HepG2 (cell line): ENCODE data around the gene LYRM9. TPM values are rescaled to one million over a fixed set of nuclear protein-coding genes. Genes with fewer than 3 reads are reported as not detected.
A peak's percentile ranks its signal among the peaks of the same experiment; 100 is the strongest.

ENCODE experiments used
- AHR ChIP-seq: IDR thresholded peaks from 2 replicates; pipeline ENCODE4 v1.6.1; 2018; ENCODE audit warnings: missing genetic modification reagents, missing compliant biosample characterization
- GTF2F1 ChIP-seq: fragments of 150-350 bp; IDR thresholded peaks from 2 replicates; pipeline ENCODE4 v1.6.1; 2014; ENCODE audit warnings: low read length
- ISL2 ChIP-seq: sonication (generic); formaldehyde crosslinking; IDR thresholded peaks from 2 replicates; pipeline ENCODE4 v1.5.0; 2020; ENCODE audit warnings: missing genetic modification reagents
- MXD4 ChIP-seq: IDR thresholded peaks from 2 replicates; pipeline ENCODE4 v1.6.1; 2016; ENCODE audit warnings: mild to moderate bottlenecking, missing biosample characterization, missing genetic modification reagents
- MYC ChIP-seq: sonication (generic); formaldehyde crosslinking; IDR thresholded peaks from 2 replicates; pipeline ENCODE4 v1.9.0; 2021; ENCODE audit warnings: missing genetic modification reagents, borderline replicate concordance
- NR2F6 ChIP-seq, 2 experiments: IDR thresholded peaks; 2 replicates each; pipeline ENCODE4 v1.6.1; 2016; ENCODE audit warnings: antibody characterized with exemption in 1 of 2, mild to moderate bottlenecking in 1 of 2
- RARA ChIP-seq: IDR thresholded peaks from 2 replicates; pipeline ENCODE4 v1.6.1; 2016; ENCODE audit warnings: missing genetic modification reagents, missing compliant biosample characterization
- TCF12 ChIP-seq, 2 experiments: fragments of 450-650 bp in 1 of 2; sonication (generic) in 1 of 2; formaldehyde crosslinking in 1 of 2; IDR thresholded peaks; 2 replicates each; pipeline versions ENCODE4 v1.6.1 to v1.8.0; 2017 to 2022; ENCODE audit warnings: antibody characterized with exemption in 1 of 2, mild to moderate bottlenecking in 1 of 2, missing genetic modification reagents in 1 of 2, moderate library complexity in 1 of 2
- TEF ChIP-seq: sonication (generic); formaldehyde crosslinking; IDR thresholded peaks from 2 replicates; pipeline ENCODE4 v1.5.0; 2020; ENCODE audit warnings: missing genetic modification reagents
- TMF1 ChIP-seq: sonication (generic); formaldehyde crosslinking; IDR thresholded peaks from 2 replicates; pipeline ENCODE4 v1.8.1; 2022; ENCODE audit warnings: low read depth, missing genetic modification reagents
- TRIM24 ChIP-seq: sonication (generic); formaldehyde crosslinking; IDR thresholded peaks from 2 replicates; pipeline ENCODE4 v1.8.0; 2022; ENCODE audit warnings: mild to moderate bottlenecking, missing genetic modification reagents
- XRCC5 ChIP-seq: fragments of 200-400 bp; formaldehyde crosslinking; optimal IDR thresholded peaks from 2 replicates; pipeline ENCODE3; 2017; ENCODE audit warnings: mild to moderate bottlenecking, low read length
- ZBTB7B ChIP-seq: sonication (generic); formaldehyde crosslinking; IDR thresholded peaks from 2 replicates; pipeline ENCODE4 v1.4.0; 2020; ENCODE audit warnings: missing genetic modification reagents
- ZC3H13 ChIP-seq: sonication (generic); formaldehyde crosslinking; IDR thresholded peaks from 2 replicates; pipeline ENCODE4 v1.8.1; 2023; ENCODE audit warnings: mild to moderate bottlenecking, missing genetic modification reagents, moderate library complexity
- ZFX ChIP-seq: sonication (generic); formaldehyde crosslinking; IDR thresholded peaks from 2 replicates; pipeline ENCODE4 v1.4.0; 2020; ENCODE audit warnings: mild to moderate bottlenecking, low read depth, missing genetic modification reagents, moderate library complexity
- ZNF329 ChIP-seq: sonication (generic); formaldehyde crosslinking; IDR thresholded peaks from 2 replicates; pipeline ENCODE4 v1.9.0; 2021; ENCODE audit warnings: low read depth, mild to moderate bottlenecking, missing genetic modification reagents
- ZNF337 ChIP-seq: sonication (generic); formaldehyde crosslinking; IDR thresholded peaks from 2 replicates; pipeline ENCODE4 v1.5.1; 2020; ENCODE audit warnings: missing genetic modification reagents, low read depth, mild to moderate bottlenecking, borderline replicate concordance
- ZSCAN25 ChIP-seq: sonication (generic); formaldehyde crosslinking; IDR thresholded peaks from 2 replicates; pipeline ENCODE4 v1.8.0; 2022; ENCODE audit warnings: mild to moderate bottlenecking, missing genetic modification reagents
- polyA plus RNA-seq, 8 experiments: library from polyadenylated mRNA; depleted of rRNA in 3 of 8; stranded (reverse) in 7 of 8; unstranded in 1 of 8; fragments of >200 nt; fragmentation: Illumina TruSeq in 4 of 8; extraction: Trizol in 4 of 8; gene quantifications; 2 replicates each; pipeline versions ENCODE4 v1.2.1 to v1.2.3, GENCODE V29; 2011 to 2016; ENCODE audit warnings: low read depth in 4 of 8, missing spikeins in 1 of 8, mixed read lengths in 1 of 8; ENCODE audit not compliant: insufficient read depth in 1 of 8
- total RNA-seq, 5 experiments: library from RNA; depleted of rRNA; stranded (reverse); fragments of >200 nt; fragmentation: Illumina TruSeq; extraction: Trizol; gene quantifications; 2 replicates each; pipeline ENCODE4 v1.2.3, GENCODE V29; 2016; ENCODE audit warnings: low read depth in 1 of 5
- TF ChIP-seq, protein P1 (sequence below): sonication (generic); formaldehyde crosslinking; IDR thresholded peaks from 2 replicates; pipeline ENCODE4 v1.8.0; 2022; ENCODE audit warnings: missing genetic modification reagents, mild to moderate bottlenecking, borderline replicate concordance
- TF ChIP-seq, protein P2 (sequence below): sonication (generic); formaldehyde crosslinking; IDR thresholded peaks from 2 replicates; pipeline ENCODE4 v1.5.1; 2020; ENCODE audit warnings: missing genetic modification reagents, mild to moderate bottlenecking, borderline replicate concordance
- TF ChIP-seq, protein P3 (sequence below): sonication (generic); formaldehyde crosslinking; IDR thresholded peaks from 2 replicates; pipeline ENCODE4 v1.8.0; 2022; ENCODE audit warnings: mild to moderate bottlenecking, missing genetic modification reagents, borderline replicate concordance

LYRM9 gene
- total and polyA plus RNA-seq, 2 of the 13 experiments (the other 11 are each of a cell fraction or from before 2014, with no cell fraction given) = 0.24 to 0.66 TPM

DNA sequence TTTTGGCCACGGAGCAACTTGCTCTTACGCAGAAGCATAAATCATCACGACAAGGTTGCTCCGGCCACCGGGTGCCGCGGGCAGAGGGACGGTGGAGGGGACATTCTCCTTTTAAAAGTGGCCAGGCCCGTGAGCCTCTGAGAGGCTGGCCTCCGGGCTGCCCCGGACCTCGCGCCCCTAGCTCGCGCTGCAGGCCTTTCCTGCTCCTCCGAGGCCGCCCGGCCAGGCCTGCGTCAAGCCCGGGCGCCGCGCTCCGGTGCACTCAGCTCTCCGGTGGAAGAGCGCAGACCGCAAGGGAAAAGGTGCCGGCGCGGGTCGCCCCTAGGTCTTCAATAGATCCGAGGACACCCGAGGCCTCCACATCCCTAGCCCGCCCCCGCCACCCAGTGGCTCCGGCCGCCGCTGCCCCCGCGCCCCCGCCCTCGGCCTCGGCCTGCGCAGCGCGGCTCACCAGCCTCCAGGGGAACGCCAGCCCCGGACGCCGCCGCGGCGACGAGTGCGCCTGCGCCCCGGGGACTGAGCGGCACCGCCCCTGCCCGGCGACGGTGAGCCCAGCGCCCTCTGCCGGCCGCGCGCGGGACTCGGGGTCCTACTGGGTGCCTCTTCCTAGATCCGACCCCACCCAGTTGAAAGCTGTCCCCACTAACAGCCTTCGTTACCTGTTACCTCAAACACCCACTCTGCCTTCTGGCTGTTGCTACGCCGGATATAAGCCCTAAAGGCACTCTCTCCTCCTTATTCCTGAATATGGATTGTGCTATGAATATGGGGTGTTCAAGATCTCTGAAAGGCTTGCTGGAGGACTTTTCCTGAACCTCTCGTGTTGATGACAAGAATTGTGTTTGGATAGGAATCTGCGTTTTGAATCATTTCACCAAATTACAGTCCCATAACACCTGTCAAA lies at the start of gene LYRM9 (continued):
- no peak for TF ChIP-seq TCF12 (IDR thresholded peaks at IDR 0.05)
- TF ChIP-seq TCF12 (CRISPR knock-in tag; IDR thresholded peaks at IDR 0.05) = no peak
- TF ChIP-seq XRCC5 = peak; percentile 69
- TF ChIP-seq NR2F6 (IDR thresholded peaks at IDR 0.05) = no peak
- no peak for TF ChIP-seq NR2F6 (CRISPR knock-in tag; IDR thresholded peaks at IDR 0.05)
- no peak for TF ChIP-seq ZC3H13 (CRISPR knock-in tag)
- no peak for TF ChIP-seq GTF2F1
- TF ChIP-seq ZSCAN25 (CRISPR knock-in tag) = 0 out of 2 replicates have a peak, but pooled peaks have one; percentile 25
- no peak for TF ChIP-seq RARA
- TF ChIP-seq ISL2 (CRISPR knock-in tag) = peak; percentile 42; the same call in 1 of the 2 replicates
- TF ChIP-seq ZBTB7B (CRISPR knock-in tag) = peak; percentile 39; the same call in 1 of the 2 replicates
- TF ChIP-seq, protein P1, sequence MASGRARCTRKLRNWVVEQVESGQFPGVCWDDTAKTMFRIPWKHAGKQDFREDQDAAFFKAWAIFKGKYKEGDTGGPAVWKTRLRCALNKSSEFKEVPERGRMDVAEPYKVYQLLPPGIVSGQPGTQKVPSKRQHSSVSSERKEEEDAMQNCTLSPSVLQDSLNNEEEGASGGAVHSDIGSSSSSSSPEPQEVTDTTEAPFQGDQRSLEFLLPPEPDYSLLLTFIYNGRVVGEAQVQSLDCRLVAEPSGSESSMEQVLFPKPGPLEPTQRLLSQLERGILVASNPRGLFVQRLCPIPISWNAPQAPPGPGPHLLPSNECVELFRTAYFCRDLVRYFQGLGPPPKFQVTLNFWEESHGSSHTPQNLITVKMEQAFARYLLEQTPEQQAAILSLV = peak; percentile 26; the same call in 1 of the 2 replicates
- TF ChIP-seq, protein P2, sequence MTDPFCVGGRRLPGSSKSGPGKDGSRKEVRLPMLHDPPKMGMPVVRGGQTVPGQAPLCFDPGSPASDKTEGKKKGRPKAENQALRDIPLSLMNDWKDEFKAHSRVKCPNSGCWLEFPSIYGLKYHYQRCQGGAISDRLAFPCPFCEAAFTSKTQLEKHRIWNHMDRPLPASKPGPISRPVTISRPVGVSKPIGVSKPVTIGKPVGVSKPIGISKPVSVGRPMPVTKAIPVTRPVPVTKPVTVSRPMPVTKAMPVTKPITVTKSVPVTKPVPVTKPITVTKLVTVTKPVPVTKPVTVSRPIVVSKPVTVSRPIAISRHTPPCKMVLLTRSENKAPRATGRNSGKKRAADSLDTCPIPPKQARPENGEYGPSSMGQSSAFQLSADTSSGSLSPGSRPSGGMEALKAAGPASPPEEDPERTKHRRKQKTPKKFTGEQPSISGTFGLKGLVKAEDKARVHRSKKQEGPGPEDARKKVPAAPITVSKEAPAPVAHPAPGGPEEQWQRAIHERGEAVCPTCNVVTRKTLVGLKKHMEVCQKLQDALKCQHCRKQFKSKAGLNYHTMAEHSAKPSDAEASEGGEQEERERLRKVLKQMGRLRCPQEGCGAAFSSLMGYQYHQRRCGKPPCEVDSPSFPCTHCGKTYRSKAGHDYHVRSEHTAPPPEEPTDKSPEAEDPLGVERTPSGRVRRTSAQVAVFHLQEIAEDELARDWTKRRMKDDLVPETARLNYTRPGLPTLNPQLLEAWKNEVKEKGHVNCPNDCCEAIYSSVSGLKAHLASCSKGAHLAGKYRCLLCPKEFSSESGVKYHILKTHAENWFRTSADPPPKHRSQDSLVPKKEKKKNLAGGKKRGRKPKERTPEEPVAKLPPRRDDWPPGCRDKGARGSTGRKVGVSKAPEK = no peak
- TF ChIP-seq MXD4 = 0 out of 2 replicates have a peak, but pooled peaks have one; percentile 20
- TF ChIP-seq AHR (CRISPR knock-in tag) = 0 out of 2 replicates have a peak, but pooled peaks have one; percentile 66
- TF ChIP-seq, protein P3, sequence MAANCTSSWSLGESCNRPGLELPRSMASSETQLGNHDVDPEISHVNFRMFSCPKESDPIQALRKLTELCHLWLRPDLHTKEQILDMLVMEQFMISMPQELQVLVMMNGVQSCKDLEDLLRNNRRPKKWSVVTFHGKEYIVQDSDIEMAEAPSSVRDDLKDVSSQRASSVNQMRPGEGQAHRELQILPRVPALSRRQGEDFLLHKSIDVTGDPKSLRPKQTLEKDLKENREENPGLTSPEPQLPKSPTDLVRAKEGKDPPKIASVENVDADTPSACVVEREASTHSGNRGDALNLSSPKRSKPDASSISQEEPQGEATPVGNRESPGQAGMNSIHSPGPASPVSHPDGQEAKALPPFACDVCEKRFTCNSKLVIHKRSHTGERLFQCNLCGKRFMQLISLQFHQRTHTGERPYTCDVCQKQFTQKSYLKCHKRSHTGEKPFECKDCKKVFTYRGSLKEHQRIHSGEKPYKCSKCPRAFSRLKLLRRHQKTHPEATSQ = no peak
- TF ChIP-seq ZNF337 (CRISPR knock-in tag) = 0 out of 2 replicates have a peak, but pooled peaks have one; percentile 42
- no peak for TF ChIP-seq TRIM24
- 0 out of 2 replicates have a peak, but pooled peaks have one; percentile 30 for TF ChIP-seq TEF (CRISPR knock-in tag)
- no peak for TF ChIP-seq ZNF329
- peak; percentile 92 for TF ChIP-seq ZFX (CRISPR knock-in tag)
- TF ChIP-seq TMF1 (CRISPR knock-in tag) = no peak
- TF ChIP-seq MYC (CRISPR knock-in tag) = peak; percentile 18; the same call in 1 of the 2 replicates
